GM19438 (cell line): ENCODE measurements around the gene ARGFX.
"Not testable (repeated sequence)": the region's sequence is repeated elsewhere in the genome, so short reads cannot be mapped to it uniquely, and the experiment has no call there.

ENCODE experiments used
- ATAC-seq: cut with Tn5 transposase; IDR thresholded peaks from one replicate; pipeline ENCODE4 v1.9.1; 2021; ENCODE audit warnings: low read depth; ENCODE audit not compliant: unreplicated experiment

ARGFX gene

GRCh38 chr3:121598564-121598963, 30.8 kb downstream of the ARGFX start:
- no peak for ATAC-seq

- not testable (repeated sequence) for ATAC-seq
These were observed 32.2 kb downstream of the ARGFX start for GRCh38 chr3:121599900-121600299.

- ATAC-seq, result no peak
These were observed 33.6 kb downstream of the ARGFX start for GRCh38 chr3:121601212-121601812.

- no peak for ATAC-seq
These were observed 37.0 kb downstream of the ARGFX start for GRCh38 chr3:121604759-121605158.

- no peak for ATAC-seq
These were observed 38.4 kb downstream of the ARGFX start for GRCh38 chr3:121606106-121606505.
